Neutrophil (primary cell): ENCODE data around the gene NEDD4L.

ENCODE experiments used
- H3K27ac ChIP-seq: fragments of 200-600 bp; sonication (generic); 2 replicates; pipeline ENCODE4 v1.5.1; 2016; ENCODE audit warnings: mild to moderate bottlenecking, moderate library complexity
- H3K27me3 ChIP-seq: fragments of 200-600 bp; sonication (generic); 2 replicates; pipeline ENCODE4 v1.6.0; 2016; ENCODE audit warnings: mild to moderate bottlenecking
- H3K36me3 ChIP-seq: fragments of 200-600 bp; sonication (generic); 2 replicates; pipeline ENCODE4 v1.5.1; 2017
- H3K4me1 ChIP-seq, 2 experiments: fragments of 200-600 bp in 1 of 2; sonication (generic) in 1 of 2; 1 replicate in 1 of 2; 2 replicates in 1 of 2; pipeline versions ENCODE4 v1.5.1 to v1.6.1; 2013 to 2016; ENCODE audit warnings: low read depth in 1 of 2, low read length in 1 of 2, mild to moderate bottlenecking in 1 of 2, moderate library complexity in 1 of 2; ENCODE audit not compliant: control insufficient read depth in 1 of 2, insufficient read depth in 1 of 2
- H3K4me3 ChIP-seq, 2 experiments: fragments of 200-600 bp in 1 of 2; sonication (generic) in 1 of 2; 1 replicate in 1 of 2; 2 replicates in 1 of 2; pipeline ENCODE4 v1.5.1; 2013 to 2016; ENCODE audit warnings: low read depth in 1 of 2, low read length in 1 of 2, mild to moderate bottlenecking in 1 of 2, moderate library complexity in 1 of 2
- H3K9me3 ChIP-seq: fragments of 200-600 bp; sonication (generic); 2 replicates; pipeline ENCODE4 v1.5.1; 2016
- CTCF ChIP-seq: fragments of 200-600 bp; sonication (generic); IDR thresholded peaks from 2 replicates; pipeline ENCODE4 v1.5.1; 2016; ENCODE audit warnings: antibody characterized with exemption

The NEDD4L gene

DNA sequence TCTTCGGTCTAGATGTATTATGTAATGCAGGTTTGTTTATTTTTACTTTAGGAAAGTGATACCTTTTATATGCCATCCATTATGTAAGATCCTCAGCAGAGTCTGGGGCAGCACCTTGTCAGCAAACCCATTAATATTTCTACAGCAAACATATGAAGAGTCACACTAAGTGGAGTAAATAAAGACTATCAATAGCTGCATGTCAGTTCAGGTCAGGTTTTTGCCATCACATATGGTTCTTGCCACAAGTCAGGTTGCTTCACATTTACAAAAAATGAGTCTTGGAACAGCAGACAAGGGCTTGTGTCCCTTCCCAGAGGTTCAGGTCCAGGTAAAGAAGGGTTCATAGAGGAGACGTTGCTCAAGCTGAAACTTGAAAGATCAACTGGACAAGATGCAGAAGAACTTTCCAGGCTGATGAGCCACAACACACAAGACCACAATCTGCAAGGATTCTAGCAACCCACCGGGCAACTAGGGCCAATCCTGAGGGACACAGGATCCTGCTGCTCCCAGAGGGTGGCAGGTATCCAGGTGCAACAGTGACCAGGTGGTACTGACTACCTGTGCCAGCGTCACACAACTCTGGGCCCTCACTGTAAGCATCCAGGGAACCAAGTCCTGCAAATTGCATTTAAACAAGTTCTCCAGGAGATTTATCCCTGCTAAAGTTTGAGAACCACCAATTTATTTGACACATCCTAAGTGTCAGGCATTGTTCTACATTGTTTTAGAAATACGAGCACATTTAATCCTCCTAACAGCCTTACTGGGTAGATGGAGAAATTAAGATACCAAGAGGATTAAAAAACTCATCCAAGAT lies 369.0 kb downstream of the NEDD4L start:
- no peak overlapping the region for H3K4me3 ChIP-seq
- H3K27me3 ChIP-seq, result no peaks in the 10 kb centered on the region
- no peaks in the 10 kb centered on the region for H3K4me1 ChIP-seq
- H3K27ac ChIP-seq, result no peak overlapping the region
- no peak for TF ChIP-seq CTCF
- no peaks in the 10 kb centered on the region for H3K9me3 ChIP-seq
- H3K36me3 ChIP-seq, result no peaks in the 10 kb centered on the region

- TF ChIP-seq CTCF, result no peak
- H3K9me3 ChIP-seq, result no peaks in the 10 kb centered on the region
Observed at GRCh38 chr18:58413667-58414628, 369.9 kb downstream of the NEDD4L start.

DNA sequence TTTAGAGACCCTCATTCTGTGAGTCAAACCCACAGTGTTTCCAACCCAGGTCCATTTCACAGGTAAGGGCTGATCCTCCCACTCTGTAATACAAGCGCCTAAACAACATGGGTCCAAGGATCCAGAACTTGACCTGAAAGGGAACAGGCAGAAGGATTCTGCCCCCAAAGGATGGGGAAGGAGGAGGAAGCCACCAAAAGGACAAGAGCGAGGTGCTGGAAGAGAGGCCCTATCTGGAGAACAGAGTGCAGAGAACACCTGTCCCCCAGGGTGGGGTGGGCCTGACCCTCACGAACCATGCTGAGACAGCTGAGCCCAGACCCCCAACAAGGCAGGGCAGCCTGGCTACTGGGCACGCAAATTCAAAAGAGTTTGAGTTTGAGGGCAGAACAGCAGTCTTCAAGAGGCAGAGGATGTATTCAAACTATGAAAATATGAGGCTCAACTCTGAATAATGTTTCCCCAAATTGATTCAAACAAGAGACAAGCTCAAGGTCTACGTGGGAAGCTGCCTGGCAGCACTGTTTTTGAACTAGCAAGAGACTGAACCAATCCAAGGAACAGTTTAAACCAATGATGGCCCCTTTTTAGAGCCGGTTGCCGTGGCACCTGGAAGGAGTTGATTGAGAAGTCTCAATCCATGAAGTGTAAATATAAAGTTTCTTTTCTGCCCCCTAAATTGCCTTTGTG lies 372.1 kb downstream of the NEDD4L start:
- no peak for TF ChIP-seq CTCF
- no peaks in the 10 kb centered on the region for H3K36me3 ChIP-seq
- no peaks in the 10 kb centered on the region for H3K4me1 ChIP-seq
- H3K4me3 ChIP-seq, result no peak overlapping the region
- no peaks in the 10 kb centered on the region for H3K27me3 ChIP-seq
- no peak overlapping the region for H3K27ac ChIP-seq
- H3K9me3 ChIP-seq, result no peaks in the 10 kb centered on the region

More at GRCh38 chr18:58413667-58414628, 369.9 kb downstream of the NEDD4L start:
- H3K4me3 ChIP-seq, result no peak overlapping the region
- H3K27ac ChIP-seq, result no peak overlapping the region
- no peaks in the 10 kb centered on the region for H3K27me3 ChIP-seq
- no peaks in the 10 kb centered on the region for H3K4me1 ChIP-seq
- no peaks in the 10 kb centered on the region for H3K36me3 ChIP-seq

- Histone ChIP-seq H3K9me3 (no peaks in the 10 kb centered on the region), H3K36me3 (no peaks in the 10 kb centered on the region), H3K27me3 (no peaks in the 10 kb centered on the region), H3K4me3 (no peak overlapping the region), H3K27ac (no peak overlapping the region), H3K4me1 (no peaks in the 10 kb centered on the region)
- TF ChIP-seq CTCF, result no peak
Observed at GRCh38 chr18:58416704-58417683, 373.0 kb downstream of the NEDD4L start.
